BJ (cell line): ENCODE data around the gene TEK. TPM values are rescaled to one million over a fixed set of nuclear protein-coding genes. Genes with fewer than 3 reads are reported as not detected.

Experiments
- CTCF ChIA-PET: fragments of 350-600 bp; formaldehyde crosslinking; extraction: SDS; loops from one replicate; lab custom pipeline; 2021; ENCODE audit warnings: antibody characterized with exemption, inconsistent platforms; lab: Yijun Ruan, JAX
- POLR2A ChIA-PET: fragments of 300-600 bp; sonication (Branson Sonifier 250); formaldehyde crosslinking; extraction: SDS; loops from one replicate; lab custom pipeline; 2021; ENCODE audit warnings: antibody characterized with exemption; lab: Charles Lee
- DNase-seq: peaks from one replicate; pipeline ENCODE4 v3.0.0-alpha.2; 2011; ENCODE audit warnings: low read depth
- H3K27me3 ChIP-seq: 2 replicates; pipeline ENCODE4 v1.6.0; 2011; ENCODE audit warnings: low read length; ENCODE audit not compliant: control insufficient read depth, insufficient read depth
- H3K36me3 ChIP-seq: 2 replicates; pipeline ENCODE4 v1.5.1; 2011; ENCODE audit warnings: low read length; ENCODE audit not compliant: control insufficient read depth, insufficient read depth
- H3K4me3 ChIP-seq: 2 replicates; pipeline ENCODE4 v1.5.1; 2011; ENCODE audit warnings: low read depth, mild to moderate bottlenecking, control low read depth, low read length
- polyA plus RNA-seq: library from polyadenylated mRNA; depleted of rRNA; stranded (reverse); fragments of >200 nt; gene quantifications from 2 replicates; pipeline ENCODE4 v1.2.3, GENCODE V29; 2011; rRNA removed
- small RNA-seq: library from RNA; depleted of rRNA; stranded (forward); fragments of <200 nt; gene quantifications from one replicate; pipeline ENCODE3, GENCODE V24; 2012; ENCODE audit warnings: low replicate concordance, low read depth; ENCODE audit not compliant: insufficient read length
- TF ChIP-seq, protein P1 (sequence below): IDR thresholded peaks from 2 replicates; pipeline ENCODE4 v1.5.1; 2011; ENCODE audit warnings: low read depth, mild to moderate bottlenecking, control low read depth, inconsistent platforms, low read length, moderate library complexity; ENCODE audit not compliant: insufficient read depth

TEK gene
- polyA plus RNA-seq, 1 experiment: 0.60 TPM

DNA sequence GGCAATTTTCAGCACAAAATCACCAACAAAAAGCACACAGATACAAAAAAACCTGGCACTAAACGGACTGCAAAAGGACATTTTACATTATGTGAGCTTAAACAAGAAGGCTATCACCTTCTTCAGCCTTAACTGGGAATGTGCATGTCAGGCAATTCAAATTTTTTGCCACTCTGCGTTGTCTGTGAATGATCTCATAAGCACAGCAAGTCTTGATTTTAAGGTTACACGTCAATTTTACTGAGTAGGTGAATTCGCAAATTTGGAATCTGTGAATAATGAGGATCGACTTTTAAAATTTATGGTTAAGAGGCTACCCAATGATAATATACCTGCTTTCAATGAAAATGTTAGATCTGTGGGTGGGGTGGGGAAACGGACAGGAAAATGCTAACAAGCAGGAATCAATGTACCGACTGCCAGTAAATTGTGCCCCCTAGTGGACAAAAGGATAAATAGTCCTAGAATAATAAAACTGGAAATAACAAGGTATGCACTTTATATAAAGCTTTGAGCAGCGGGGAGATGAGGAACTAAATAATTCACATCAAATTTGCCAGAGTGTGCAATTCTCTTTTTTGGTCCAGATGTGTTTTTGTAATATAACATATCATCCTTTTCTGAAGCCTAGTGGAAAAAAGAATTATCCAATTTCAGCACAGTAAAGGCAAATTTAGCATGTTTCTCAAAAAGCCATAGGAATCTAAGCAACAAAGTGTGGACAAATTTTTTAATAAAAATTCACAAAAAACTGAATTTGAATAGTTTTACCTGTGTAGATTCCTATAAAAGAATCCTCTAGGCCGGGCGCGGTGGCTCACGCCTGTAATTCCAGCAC is 167.4 kb downstream of the TEK start:
- H3K27me3 ChIP-seq: no peaks in the 10 kb centered on the region
- ChIA-PET POLR2A (no interaction called here), CTCF (interaction anchor here (0.8 to 2.2 kb wide), 15 partner anchors 8 to 258 kb away, joined by 3 to 17 read pairs (median 3); no protein-coding TSS in a partner anchor)
- H3K36me3 ChIP-seq: no peaks in the 10 kb centered on the region
- TF ChIP-seq, protein P1, sequence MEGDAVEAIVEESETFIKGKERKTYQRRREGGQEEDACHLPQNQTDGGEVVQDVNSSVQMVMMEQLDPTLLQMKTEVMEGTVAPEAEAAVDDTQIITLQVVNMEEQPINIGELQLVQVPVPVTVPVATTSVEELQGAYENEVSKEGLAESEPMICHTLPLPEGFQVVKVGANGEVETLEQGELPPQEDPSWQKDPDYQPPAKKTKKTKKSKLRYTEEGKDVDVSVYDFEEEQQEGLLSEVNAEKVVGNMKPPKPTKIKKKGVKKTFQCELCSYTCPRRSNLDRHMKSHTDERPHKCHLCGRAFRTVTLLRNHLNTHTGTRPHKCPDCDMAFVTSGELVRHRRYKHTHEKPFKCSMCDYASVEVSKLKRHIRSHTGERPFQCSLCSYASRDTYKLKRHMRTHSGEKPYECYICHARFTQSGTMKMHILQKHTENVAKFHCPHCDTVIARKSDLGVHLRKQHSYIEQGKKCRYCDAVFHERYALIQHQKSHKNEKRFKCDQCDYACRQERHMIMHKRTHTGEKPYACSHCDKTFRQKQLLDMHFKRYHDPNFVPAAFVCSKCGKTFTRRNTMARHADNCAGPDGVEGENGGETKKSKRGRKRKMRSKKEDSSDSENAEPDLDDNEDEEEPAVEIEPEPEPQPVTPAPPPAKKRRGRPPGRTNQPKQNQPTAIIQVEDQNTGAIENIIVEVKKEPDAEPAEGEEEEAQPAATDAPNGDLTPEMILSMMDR: peak; percentile 61
- no peak overlapping the region for H3K4me3 ChIP-seq
- DNase-seq: no peak

GRCh38 chr9:27278374-27278773 is 169.3 kb downstream of the TEK start:
- no peak for DNase-seq
- no peaks in the 10 kb centered on the region for H3K27me3 ChIP-seq
- TF ChIP-seq, protein P1: no peak
- POLR2A ChIA-PET: no interaction called here
- H3K36me3 ChIP-seq: no peaks in the 10 kb centered on the region
- CTCF ChIA-PET: interaction anchor here (2.2 kb wide), 1 partner anchor 247 kb away, joined by 10 read pairs; no protein-coding TSS in a partner anchor
- H3K4me3 ChIP-seq: no peak overlapping the region

GRCh38 chr9:27279611-27280010 is 170.6 kb downstream of the TEK start:
- H3K4me3 ChIP-seq: no peak overlapping the region
- POLR2A ChIA-PET: interaction anchor here (0.6 kb wide), 1 partner anchor 185 kb away, joined by 3 read pairs; no protein-coding TSS in a partner anchor
- TF ChIP-seq, protein P1: no peak
- no peaks in the 10 kb centered on the region for H3K36me3 ChIP-seq
- DNase-seq: no peak
- CTCF ChIA-PET: interaction anchor here (0.6 to 2.2 kb wide), 4 partner anchors 15 to 248 kb away, joined by 3 to 10 read pairs (median 4); no protein-coding TSS in a partner anchor
- H3K27me3 ChIP-seq: no peaks in the 10 kb centered on the region

Small RNA genes lying within 50 kb of the gene (small RNA-seq; reads per million reads assigned to genes)
- gene AL355433.1 (not detected), gene RNA5SP280 (not detected)

Other genes starting within 250 kb of the TEK start
- 5.2 and 9.8 TPM in 2 replicates for gene CAAP1, start 216.4 kb upstream of the TEK start, polyA plus RNA-seq
- 7.4 and 11.1 TPM in 2 replicates for gene PLAA, start 162.0 kb upstream of the TEK start, polyA plus RNA-seq
- gene IFT74, start 152.8 kb upstream of the TEK start, polyA plus RNA-seq: 6.6 and 11.1 TPM in 2 replicates
- not detected in 2 replicates for gene LRRC19, start 103.6 kb upstream of the TEK start, polyA plus RNA-seq
- not detected in 2 replicates for gene EQTN, start 187.9 kb downstream of the TEK start, polyA plus RNA-seq